HTR-8/SVneo (cell line): ENCODE results near the gene ATP2A3.
A peak's percentile ranks its signal among the peaks of the same experiment; 100 is the strongest.

ENCODE experiments used
- DNase-seq: peaks from one replicate; pipeline ENCODE4 v3.0.0; 2011; ENCODE audit warnings: low spot score, mixed read lengths; ENCODE audit not compliant: insufficient read length
- FAIRE-seq: peaks from 2 replicates; lab custom pipeline; 2011; peaks lifted over from hg19 to GRCh38; lab: Jason Lieb, UNC

The ATP2A3 gene

DNA sequence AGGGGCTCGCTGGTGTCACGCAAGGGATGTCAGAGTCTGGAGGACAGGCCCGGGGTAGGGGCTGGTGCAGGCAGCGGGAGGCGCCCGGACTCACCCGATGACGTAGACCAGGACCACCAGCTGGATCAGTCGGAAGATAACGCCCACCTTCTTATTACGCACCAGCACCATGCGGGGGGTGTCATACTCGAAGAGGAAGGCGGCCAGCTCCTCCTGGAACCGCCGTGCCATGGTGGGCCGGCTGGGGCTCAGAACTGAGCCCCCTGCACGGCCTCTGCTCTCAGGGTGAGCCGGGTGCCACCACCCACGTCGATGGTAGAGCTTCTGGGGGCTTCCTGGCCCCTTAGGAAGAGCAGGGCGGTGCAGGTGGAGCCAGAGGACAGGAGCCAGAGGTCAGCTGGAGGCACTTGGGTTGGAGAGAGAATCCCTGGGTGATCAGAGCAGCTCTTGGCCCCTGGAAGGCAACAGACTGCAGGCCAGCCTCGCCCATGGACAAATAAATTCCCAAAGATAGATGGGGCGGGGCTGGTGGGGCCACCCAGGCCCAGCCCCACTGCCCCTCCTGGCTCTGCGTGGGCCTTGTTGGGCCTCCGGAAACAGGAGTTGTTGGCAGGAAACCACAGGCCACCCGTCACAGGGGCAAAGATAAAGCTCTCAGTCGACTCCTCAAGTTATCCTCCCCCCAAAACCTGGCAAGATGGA is 48.1 kb downstream of the ATP2A3 start, which contains the start of gene P2RX1:
Gene P2RX1, minus strand, starts transcription at position 471 of the 702 bp plus-strand sequence. Its CDS starts 240 bp downstream, at position 231.
- FAIRE-seq (no peak), DNase-seq (no peak)

DNA sequence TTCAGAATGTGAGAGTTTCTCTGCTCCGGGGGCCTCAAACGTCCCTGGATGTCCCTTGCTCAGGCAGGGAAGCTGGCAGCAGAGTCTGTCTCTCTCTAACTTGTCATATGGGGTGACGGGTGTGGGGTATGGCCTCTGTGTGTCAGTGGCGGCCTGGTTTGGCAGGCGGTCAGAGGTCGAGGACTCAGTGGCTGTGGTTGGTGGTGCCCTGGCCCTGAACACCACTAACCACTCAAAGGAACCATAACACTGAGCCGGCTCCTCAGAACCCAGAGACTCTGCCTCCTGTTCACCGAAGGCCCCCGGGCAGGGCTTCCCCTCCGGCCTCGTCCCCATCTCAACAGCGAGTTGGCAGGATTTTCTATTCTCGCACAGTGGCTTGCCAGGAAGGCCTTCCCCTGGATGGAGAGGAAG is 48.6 kb downstream of the ATP2A3 start:
- no peak for DNase-seq
- no peak for FAIRE-seq

DNA sequence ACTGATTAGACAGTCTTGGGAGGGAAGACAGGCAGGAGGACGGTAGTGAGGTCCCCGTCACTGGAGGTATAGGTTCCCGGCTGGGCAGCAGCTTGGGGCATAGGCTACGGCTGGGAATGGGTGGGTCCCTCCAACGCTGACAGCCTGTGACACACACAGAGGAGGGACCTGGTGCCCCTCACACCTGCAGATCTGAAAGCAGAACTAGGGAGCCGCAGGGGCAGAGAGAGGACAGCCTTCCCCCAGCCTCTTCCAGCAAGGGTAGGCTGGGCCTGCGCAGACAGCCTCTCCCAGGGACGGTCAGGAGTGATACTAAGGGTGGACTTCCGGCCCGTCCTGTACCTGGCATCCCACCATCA is 49.9 kb downstream of the ATP2A3 start:
- DNase-seq (no peak), FAIRE-seq (no peak)

DNA sequence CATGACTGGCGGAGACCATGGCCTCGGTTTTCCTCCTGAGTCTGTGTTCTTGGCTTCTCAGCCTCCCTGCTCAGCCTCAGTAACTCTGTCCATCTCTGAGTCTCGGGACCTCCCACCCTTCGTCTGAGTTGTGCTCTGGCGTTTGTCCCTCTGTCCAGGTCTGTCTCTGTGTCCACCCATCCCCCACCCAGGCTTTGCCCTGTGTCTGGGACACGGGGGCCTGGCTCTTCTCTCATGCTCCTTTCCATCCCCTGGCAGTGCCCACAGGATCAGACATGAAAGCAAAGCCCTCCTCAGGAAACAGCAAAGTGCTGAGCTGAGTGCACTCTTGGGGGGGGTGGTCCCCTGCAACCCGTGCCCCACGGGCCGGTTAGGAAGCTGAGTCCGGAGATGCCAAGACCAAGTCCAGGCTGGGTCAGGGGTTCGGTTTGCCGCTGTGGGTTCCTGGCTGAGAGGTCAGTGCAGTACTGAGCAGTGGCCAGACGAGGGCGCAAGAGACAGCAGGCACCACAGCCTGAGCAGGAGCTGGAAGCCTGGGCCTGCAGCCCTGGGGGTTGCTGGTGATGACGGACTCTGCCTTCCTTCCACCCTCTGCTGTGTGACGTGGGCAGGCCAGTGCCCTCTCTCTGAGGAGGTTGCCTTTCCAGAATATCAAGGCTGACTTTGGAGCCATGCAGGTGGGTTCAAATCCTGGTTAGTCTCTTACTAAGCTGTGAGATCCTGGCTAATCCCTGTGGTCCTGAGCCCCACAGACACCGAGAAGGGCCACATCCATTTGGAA is 50.5 kb downstream of the ATP2A3 start:
- peak; percentile 93 for DNase-seq
- FAIRE-seq: peak; percentile 87

DNA sequence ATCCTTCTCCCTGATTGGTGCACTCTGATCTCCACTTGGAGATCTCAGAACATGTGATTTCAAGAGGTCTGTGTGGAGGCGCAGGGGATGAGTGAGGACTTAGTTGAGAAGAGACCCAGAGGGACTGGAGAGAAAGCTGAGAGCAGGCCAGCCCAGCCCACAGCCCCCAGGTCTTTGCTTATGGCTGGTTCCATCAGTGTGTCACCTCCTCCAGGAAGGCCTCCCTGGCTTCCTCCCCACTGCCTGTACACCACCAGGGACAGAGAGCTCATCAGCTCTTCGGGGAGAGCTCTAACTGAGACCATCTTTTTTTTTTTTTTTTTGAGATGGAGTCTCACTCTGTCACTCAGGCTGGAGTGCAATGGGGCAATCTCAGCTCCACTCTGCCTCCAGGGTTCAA is 51.4 kb downstream of the ATP2A3 start:
- DNase-seq (no peak), FAIRE-seq (no peak)

DNA sequence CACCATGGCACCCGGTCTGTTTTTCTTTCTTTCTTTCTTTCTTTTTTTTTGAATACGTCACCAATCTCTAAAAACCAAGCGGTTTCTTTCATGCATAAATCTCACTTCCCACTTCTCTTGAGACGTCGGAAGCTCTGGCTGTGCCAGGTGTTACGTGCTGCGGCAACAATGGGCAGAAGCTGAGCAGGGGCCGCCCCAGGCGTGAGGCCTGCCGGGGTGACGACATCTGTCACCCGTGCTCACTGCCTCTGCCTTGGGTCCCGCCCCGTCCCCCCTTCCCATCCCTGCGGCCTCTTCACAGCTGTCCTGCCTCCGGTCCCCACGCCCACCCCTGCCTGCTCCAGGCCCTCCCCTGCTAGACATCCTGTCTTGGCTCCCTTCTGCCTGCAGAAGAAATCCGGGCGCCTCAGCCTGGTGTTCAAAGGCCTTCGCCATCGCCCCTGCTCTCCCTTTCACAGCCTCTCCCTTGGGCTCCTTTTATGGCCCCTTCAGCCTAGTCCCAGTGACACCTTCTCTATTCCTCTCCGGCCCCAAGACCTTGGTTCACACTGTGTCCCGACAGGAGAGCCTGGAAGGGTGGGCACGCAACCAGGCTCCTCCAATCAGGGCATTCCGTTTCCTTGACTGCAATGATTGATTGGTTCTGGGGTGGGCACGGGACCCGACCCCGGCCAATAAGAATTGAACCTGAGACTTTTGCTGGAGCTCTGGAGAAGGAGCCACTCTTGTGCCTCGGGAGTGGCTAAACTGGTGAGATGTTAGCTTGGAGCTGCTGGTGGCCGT is 52.8 kb downstream of the ATP2A3 start:
- no peak for DNase-seq
- no peak for FAIRE-seq

DNA sequence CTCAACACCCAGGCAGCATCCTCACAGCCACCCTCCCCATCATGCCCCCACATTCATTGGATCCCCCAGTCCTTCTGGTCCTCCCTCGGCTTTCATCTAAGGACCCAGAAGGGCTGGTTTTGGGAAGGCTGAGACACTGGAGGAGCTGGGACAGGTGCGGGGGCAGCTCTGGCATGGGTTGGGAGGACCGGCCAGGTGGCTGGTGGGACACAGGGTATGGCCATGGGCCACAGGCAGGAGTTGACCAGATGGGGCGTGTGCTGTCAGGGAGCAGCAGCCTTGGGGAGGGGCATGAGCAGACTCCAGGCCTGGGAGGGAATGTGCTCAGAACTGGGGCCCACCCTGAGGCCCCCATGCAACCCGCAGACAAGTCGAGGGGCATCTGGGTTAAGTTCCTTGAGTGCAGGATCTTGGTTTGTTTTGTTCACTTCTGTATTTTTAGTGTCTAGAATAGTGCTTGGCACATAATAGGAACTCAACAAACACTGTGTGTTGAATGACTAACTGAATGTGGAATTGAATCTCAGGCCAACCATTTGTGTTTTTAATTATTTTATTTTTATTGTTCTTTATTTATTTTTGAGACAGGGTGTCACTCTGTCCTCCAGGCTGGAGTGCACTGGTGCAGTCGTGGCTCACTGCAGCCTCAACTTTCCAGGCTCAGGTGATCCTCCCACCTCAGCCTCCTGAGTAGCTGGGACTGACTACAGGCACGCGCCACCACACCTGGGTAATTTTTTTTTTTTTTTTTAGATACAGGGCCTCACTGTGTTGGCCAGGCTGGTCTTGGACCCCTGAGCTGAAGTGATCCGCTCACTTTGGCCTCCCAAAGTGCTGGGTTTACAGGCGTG is 53.6 kb downstream of the ATP2A3 start:
- FAIRE-seq (peak; percentile 9), DNase-seq (no peak)

DNA sequence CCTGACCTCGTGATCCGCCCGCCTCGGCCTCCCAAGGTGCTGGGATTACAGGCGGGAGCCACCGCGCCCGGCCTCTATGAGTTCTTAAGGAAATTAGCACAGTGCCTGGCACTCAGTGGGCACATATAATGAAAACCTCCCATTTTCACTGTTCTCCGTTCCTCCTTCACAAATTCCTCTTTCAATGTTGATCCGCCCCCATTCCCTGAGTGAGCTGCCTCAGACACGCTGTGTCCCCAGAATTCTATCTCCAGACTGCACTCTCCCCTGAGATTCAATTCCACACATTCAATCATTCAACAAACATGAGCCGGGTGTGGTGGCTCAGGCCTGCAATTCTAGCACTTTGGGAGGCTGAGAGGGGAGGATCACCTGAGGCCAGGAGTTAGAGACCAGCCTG is 55.0 kb downstream of the ATP2A3 start:
- DNase-seq: no peak
- no peak for FAIRE-seq

DNA sequence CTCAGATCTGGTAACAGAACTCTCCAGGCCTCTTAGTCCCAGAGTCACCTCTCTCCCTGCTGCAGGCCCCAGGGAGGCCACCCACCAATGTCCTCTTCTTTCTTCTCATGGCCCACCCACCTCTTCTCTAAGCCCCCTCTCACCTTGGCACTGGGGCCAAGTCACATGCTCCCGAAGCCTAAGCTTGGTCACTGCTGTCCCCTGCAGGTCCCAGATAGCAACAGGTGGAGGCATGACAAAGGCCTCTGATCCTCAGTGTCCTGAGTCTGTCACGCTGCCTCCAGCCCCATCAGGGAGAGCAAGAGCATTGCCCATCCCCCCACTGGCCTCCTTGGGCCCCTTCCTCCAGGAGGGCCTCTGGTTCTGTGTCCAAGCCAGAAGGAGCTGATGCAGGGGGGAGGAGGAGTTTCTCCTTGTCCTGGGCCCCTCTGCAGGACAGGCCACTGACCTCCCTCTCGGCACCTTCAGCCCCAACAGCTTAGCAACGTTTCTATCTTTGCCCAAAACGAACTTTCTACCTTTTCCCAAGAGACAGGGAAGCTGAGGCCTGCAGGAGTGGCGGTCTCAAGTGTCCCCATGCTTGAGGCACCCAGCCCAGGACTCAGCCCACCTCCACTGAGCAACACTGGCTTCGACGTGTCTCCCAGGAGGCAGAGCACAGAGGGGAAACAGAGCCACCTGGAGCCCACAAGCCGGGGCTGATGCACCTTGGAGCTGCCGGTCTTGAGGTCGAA is 56.6 kb downstream of the ATP2A3 start:
- DNase-seq (no peak), FAIRE-seq (peak; percentile 67)

DNA sequence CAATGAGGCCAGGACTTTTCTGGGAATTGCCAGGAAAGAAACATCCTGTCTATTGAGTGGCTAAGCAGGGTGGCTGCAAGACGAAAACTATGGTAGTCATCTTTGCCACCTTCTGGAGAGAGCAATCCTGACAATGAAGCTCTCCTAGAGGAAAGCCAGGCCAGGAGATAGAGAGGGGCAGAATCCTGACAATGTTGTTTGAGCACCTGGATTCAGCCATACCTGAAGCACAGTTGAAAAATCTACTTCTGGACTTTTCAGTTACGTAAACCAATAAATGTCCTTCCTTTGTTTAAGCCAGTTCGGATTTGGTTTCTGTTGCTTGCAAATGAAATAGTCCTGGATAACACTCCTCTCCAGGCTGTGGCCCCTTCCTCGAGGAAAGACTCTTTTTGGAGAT is 57.4 kb downstream of the ATP2A3 start:
- no peak for FAIRE-seq
- DNase-seq: no peak

DNA sequence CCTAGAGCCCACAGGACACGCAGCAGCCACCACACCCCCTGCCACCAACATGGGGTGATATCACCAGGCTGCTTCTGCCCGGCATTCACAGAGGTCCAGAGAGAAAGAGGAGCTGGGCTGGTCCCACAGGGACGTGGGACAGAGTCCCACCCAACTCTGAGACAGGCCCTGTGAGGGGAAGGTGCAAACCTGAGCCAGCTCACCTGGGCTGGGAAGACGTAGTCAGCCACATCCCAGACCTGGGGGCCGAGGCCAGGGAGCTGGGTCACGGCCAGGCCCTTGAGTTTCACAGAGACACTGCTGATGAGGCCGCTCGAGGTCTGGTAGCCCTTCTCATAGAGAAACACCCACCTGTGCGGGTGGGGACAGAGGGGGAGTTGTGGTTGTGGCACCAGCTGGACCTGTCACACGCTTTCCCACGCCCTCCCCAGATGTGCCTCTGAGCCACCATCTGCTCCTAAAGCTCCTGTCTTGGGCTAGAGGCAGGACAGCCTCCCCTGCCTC is 59.2 kb downstream of the ATP2A3 start:
- DNase-seq: no peak
- FAIRE-seq: no peak

DNA sequence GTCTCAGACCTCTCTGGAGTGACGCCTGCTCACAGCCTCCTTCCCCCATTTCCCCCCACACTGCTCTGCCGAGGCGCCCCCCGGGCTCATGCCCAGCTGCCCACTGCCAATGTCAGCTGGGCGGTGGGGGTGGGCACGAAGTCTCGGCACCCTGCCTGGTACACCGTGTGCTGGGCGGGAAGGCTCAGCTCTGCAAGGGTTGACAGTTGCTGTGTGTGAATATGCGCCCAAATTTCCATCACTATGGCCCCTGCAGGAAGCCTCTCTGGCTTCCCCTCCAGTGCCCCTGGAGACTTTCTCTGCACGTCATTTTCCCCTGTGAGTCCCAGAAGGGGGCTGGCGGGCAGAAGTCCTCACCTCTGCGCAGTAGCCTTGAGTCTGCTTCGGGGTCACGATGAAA is 59.7 kb downstream of the ATP2A3 start:
- DNase-seq (no peak), FAIRE-seq (no peak)

DNA sequence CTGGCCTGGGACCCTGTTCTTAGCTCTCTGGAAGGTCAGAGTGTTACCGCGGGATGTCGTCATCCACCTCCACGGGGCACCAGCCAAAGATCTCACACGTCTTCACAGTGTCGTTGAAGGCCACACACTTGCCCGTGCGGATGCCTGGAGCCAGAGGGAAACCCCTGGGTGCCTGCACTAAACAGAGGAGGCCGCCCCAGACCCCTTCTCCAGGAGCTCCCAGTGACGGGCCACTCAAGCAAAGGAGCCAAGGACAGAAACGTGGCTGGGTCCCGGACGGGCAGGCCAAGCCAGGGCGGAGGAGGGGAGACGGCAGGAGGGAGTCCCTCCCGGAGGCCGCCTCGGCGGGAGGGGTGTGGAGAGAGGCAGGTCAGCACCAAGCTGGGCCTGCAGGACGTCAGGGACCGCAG is 60.4 kb downstream of the ATP2A3 start:
- FAIRE-seq (no peak), DNase-seq (no peak)

DNA sequence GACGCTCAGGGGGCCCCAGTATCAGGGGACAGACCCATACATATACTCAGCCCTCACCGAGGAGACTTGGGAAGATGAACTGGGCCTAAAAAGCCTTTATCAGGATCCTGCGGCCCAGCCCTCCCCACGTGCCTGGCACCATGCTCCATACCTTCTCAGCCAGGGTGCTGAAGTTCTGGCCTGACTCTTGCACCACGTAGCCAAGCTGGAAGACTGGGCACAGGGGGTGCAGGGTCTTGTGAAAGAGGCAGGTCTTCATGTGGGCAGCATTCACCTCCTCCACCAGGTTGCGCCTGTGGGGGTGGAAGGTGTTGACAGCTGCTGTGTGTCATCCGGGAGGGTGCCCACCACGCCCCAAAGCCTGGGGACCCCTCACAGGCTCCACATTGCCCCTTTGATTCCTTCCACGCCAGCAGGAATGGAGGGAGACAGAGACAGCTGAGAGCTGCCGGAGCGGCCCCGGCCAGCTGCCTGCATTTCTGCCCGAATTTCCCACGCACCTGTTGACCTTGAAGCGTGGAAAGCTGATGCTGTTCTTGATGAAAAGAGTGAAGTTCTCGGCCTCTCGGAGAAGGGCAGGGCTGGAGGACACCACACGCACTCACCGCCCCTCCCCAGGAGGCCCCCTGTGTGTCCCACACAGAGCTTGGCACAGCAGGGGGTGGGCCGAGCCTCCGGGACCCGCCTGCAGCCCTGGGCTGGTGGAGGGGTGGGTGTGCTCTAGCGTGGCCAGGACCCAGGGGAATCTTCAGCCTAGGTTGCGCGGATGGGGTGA is 61.0 kb downstream of the ATP2A3 start:
- DNase-seq: no peak

DNA sequence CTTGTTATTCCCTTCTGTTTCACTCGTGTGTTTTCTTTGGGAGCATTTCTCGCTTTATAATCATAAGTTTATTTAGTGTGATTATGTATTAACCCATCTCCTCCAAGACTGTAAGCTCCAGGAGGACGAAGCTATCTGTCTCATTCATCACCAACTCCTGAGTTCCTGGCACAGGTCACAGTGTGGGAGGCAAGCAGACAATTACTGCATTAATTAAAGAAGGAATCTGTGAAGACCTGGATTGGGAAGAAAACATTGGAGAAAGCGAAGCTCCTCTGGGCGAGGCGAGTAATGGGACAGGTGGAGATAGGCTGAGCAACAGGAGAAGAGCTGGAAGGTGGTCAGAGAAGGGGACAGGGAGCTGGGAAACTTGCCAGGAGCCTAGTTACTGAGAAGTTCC is 63.6 kb downstream of the ATP2A3 start:
- no peak for FAIRE-seq
- no peak for DNase-seq

More for the DNA sequence above, 61.0 kb downstream of the ATP2A3 start:
- FAIRE-seq: no peak

DNA sequence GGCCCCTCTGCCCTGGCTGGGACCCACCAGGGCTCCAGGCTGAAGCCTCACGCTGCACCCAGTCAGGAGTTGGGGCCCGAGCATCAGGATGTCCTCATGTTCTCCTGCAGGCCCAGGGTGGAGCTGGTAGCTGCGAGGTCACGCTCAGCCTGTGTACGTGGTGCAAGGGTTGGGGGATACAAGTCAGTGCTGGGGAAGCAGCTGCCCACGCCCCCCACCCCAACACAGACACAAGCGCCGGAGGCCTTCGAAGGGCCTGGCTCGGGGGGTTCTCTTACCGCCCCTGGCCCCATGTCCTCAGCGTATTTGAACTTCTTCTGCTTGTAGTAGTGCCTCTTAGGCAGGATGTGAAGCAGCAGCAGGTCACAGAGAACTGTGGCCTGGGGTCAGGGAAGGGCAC is 66.5 kb downstream of the ATP2A3 start:
- FAIRE-seq (no peak), DNase-seq (no peak)

DNA sequence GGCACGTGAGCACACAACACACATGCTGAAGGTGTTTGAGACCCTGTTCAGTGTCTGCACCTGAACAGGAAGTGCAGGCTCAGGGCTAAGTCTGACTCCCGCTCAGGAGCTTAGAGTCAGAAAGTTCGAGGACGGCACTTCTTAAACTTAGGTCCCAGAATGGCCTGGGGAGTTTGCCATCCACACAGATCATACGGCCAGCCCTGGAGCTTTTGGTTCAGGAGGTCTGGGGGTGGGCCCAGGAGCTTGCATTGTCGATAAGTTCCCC is 67.3 kb downstream of the ATP2A3 start:
- FAIRE-seq (no peak), DNase-seq (no peak)

DNA sequence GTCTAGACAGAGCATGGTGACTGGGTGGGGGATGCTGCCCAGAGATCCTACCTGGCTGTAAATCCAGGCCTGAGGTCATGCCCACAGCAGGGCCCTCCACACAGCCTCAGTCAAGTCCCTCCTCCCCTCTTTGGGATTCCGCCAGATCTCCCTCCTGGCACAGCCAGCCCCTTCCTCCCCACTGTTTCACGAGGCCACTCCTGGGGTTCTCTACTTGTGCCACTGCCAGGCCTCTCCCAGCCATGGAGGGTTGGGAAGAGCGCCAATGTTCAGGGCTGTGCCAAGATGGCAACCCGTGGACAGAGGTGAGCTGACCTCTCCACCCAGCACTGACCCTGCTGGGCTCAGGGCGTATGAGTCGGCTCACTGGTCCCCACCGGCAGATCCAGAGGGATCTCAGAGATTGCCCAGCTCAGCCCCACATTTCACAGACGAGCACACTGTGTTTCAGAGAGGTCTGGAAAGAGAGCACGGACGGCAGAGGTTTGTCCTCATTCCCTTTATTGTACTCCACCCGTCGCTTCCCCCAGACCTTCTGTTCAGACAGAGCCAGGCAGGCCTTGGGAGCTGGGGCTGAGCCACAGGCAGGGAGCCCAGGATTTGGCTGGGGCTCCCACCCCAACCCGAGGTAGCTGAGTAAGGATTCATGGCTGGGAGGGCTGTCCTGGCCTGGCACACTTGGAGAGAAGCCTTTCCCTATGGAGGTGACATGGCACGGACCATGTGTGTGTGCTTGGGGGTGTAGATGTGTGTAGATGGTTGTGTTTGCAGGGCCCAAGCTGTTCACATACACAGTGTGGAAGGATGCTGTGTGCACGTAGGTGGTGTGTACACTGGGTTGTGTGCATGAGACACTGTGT is 67.9 kb downstream of the ATP2A3 start:
- FAIRE-seq: peak; percentile 93

More for the DNA sequence above, 67.9 kb downstream of the ATP2A3 start:
- DNase-seq: no peak
